HL-60 (cell line): ENCODE data around the gene SEZ6L2.

ENCODE experiments used
- DNase-seq, 2 experiments: peaks; one replicate each; pipeline ENCODE4 v3.0.0-alpha.2; 2010 to 2020; ENCODE audit warnings: low read depth in 1 of 2, low spot score in 1 of 2
- H3K27ac ChIP-seq: fragments of 250-450 bp; sonication (Bioruptor Pico); replicated peaks from 2 replicates; pipeline ENCODE4 v1.5.1; 2020; ENCODE audit warnings: mild to moderate bottlenecking, moderate library complexity
- H3K27me3 ChIP-seq: fragments of 250-450 bp; sonication (Bioruptor Pico); 2 replicates; pipeline ENCODE4 v1.5.1; 2021; ENCODE audit warnings: mild to moderate bottlenecking, moderate library complexity; ENCODE audit not compliant: insufficient read depth, poor library complexity, severe bottlenecking
- H3K4me3 ChIP-seq: replicated peaks from 2 replicates; pipeline ENCODE4 v1.5.1; 2011; ENCODE audit warnings: mild to moderate bottlenecking, control low read depth, low read length; ENCODE audit not compliant: insufficient read depth
- CTCF ChIP-seq: IDR thresholded peaks from one replicate; pipeline ENCODE4 v1.5.1; 2011; ENCODE audit warnings: low read length, control low read depth, inconsistent platforms; ENCODE audit not compliant: insufficient read depth
- GABPA ChIP-seq: IDR thresholded peaks from 2 replicates; pipeline ENCODE4 v1.6.1; 2012; ENCODE audit warnings: low read depth
- POLR2AphosphoS5 ChIP-seq: IDR thresholded peaks from 2 replicates; pipeline ENCODE4 v1.6.1; 2012; ENCODE audit warnings: low read depth
- REST ChIP-seq: IDR thresholded peaks from 2 replicates; pipeline ENCODE4 v1.6.1; 2012; ENCODE audit warnings: low read depth; ENCODE audit not compliant: insufficient replicate concordance
- SPI1 ChIP-seq: IDR thresholded peaks from 2 replicates; pipeline ENCODE4 v1.6.1; 2012; ENCODE audit warnings: low read depth, mild to moderate bottlenecking, borderline replicate concordance

SEZ6L2 gene

GRCh38 chr16:29927070-29927905 lies 27.9 kb upstream of the SEZ6L2 start:
- Histone ChIP-seq H3K27ac (no peak overlapping the region), H3K27me3 (no peaks in the 10 kb centered on the region), H3K4me3 (no peak overlapping the region)
- TF ChIP-seq POLR2AphosphoS5, result no peak
- TF ChIP-seq REST, result no peak
- TF ChIP-seq GABPA, result no peak
- TF ChIP-seq CTCF, result no peak
- no peak for TF ChIP-seq SPI1
- no peak for DNase-seq

- no peak for TF ChIP-seq CTCF
- no peak for TF ChIP-seq GABPA
- TF ChIP-seq SPI1, result no peak
- no peak for TF ChIP-seq REST
- TF ChIP-seq POLR2AphosphoS5, result no peak
- peak overlapping the region; percentile 75 for H3K27ac ChIP-seq
- no peak for DNase-seq
- peak overlapping the region; percentile 100 for H3K4me3 ChIP-seq
- H3K27me3 ChIP-seq, result no peaks in the 10 kb centered on the region
Observed at GRCh38 chr16:29926711-29927052, 27.3 kb upstream of the SEZ6L2 start.

GRCh38 chr16:29925781-29926710 lies 26.7 kb upstream of the SEZ6L2 start, which contains the start of gene KCTD13:
Gene KCTD13, minus strand, starts transcription at chr16:29926226. Its CDS starts 193 bp downstream, at chr16:29926033.
- Histone ChIP-seq H3K4me3 (peak within 1 kb of the TSS; percentile 100), H3K27me3 (no peaks in the 10 kb centered on the region), H3K27ac (peak within 1 kb of the TSS; percentile 75)
- DNase-seq, result peak; percentile 74 to 78
- peak; percentile 92 for TF ChIP-seq POLR2AphosphoS5
- no peak for TF ChIP-seq CTCF
